Chondrocyte (in vitro differentiated cells): Measurements from ENCODE around the gene ISG15. TPM values are rescaled to one million over a fixed set of nuclear protein-coding genes. Genes with fewer than 3 reads are reported as not detected.

Experiments
- DNase-seq: peaks from one replicate; pipeline ENCODE4 v3.0.0; 2021; ENCODE audit warnings: mixed read lengths, low spot score
- H3K27ac Mint-ChIP-seq: one replicate; pipeline ENCODE4 v1.8.0; 2021; ENCODE audit warnings: mild to moderate bottlenecking, moderate library complexity, mixed read lengths; ENCODE audit not compliant: unreplicated experiment
- H3K27me3 Mint-ChIP-seq: 2 replicates; pipeline ENCODE4 v1.8.0; 2021; ENCODE audit warnings: low read depth, mixed read lengths
- H3K36me3 Mint-ChIP-seq: 2 replicates; pipeline ENCODE4 v1.8.0; 2021; ENCODE audit warnings: low read depth, mixed read lengths
- H3K4me1 Mint-ChIP-seq: 2 replicates; pipeline ENCODE4 v1.8.0; 2021; ENCODE audit warnings: low read depth, mild to moderate bottlenecking, mixed read lengths
- H3K4me3 Mint-ChIP-seq: one replicate; pipeline ENCODE4 v1.8.0; 2021; ENCODE audit warnings: mild to moderate bottlenecking, moderate library complexity, mixed read lengths; ENCODE audit not compliant: unreplicated experiment
- H3K9me3 Mint-ChIP-seq: 2 replicates; pipeline ENCODE4 v1.8.0; 2021; ENCODE audit warnings: low read depth, mixed read lengths
- total RNA-seq: library from RNA; stranded (reverse); gene quantifications from 3 replicates; pipeline ENCODE4 v1.2.1, GENCODE V29; 2021
- TF ChIP-seq, protein P1 (sequence below): fragments of 200-600 bp; sonication (generic); IDR thresholded peaks from 2 replicates; pipeline ENCODE4 v1.5.0; 2021; ENCODE audit warnings: antibody characterized with exemption, mild to moderate bottlenecking, moderate library complexity

The ISG15 gene
- total RNA-seq, 1 donor from 2014 or later = 42.2 TPM

DNA sequence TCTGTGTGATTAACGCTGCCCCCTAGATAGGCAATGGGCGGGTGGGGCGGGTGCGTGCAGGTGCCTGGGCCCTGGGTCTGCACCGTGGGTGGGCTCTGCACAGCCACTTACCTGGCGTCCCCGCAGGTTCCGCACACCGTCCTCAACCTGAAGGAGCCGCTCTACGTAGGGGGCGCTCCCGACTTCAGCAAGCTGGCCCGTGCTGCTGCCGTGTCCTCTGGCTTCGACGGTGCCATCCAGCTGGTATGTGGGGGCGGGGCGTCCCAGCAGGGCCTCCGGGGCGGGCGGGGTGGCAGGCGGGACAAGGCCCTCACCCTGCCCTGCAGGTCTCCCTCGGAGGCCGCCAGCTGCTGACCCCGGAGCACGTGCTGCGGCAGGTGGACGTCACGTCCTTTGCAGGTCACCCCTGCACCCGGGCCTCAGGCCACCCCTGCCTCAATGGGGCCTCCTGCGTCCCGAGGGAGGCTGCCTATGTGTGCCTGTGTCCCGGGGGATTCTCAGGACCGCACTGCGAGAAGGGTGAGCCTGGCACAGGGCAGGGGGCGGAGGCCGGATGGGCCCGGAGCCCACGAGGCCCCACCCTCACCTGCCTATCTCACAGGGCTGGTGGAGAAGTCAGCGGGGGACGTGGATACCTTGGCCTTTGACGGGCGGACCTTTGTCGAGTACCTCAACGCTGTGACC, 38.0 kb downstream of the ISG15 start:
- Mint-ChIP-seq H3K4me3 (no peak overlapping the region), H3K27ac (no peak overlapping the region)
- no peak for DNase-seq

DNA sequence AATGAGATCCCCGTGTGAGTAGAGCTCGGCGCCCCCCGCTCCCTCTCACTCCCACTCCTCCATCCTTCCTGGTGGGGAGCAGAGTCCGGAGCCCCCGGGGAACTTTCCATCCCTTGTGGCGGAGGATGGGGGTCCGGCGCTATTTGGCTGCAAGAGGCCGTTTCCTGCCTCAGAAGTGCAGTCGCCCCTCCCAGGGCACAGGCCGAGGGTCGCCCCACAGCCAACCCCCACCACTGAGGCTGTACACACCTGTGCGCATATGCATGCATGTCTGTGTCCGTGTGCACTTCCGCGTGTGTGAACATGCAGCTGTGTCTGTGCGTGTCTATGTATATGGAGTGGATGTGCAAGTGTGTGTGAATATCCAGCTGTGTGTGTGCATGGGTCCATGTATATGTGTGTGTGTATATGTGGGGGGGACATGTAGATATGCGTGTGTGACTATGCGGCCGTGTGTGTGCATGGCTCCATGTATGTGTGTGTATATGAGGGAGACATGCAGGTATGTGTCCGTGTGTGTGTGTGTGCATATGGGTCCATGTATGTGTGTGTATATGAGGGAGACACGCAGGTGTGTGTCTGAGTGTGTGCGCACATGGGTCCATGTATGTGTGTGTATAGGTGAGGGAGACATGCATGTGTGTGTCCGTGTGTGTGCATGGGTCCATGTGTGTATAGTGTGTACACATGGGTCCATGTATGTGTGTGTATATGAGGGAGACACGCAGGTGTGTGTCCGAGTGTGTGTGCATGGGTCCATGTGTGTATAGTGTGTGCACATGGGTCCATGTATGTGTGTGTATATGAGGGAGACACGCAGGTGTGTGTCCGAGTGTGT, 38.9 kb downstream of the ISG15 start:
- no peak for DNase-seq
- Mint-ChIP-seq H3K27me3 (no peaks in the 10 kb centered on the region), H3K4me3 (no peak overlapping the region), H3K27ac (no peak overlapping the region), H3K9me3 (no peaks in the 10 kb centered on the region), H3K36me3 (peaks cover 18% of the 10 kb centered on the region), H3K4me1 (no peaks in the 10 kb centered on the region)
- TF ChIP-seq, protein P1, sequence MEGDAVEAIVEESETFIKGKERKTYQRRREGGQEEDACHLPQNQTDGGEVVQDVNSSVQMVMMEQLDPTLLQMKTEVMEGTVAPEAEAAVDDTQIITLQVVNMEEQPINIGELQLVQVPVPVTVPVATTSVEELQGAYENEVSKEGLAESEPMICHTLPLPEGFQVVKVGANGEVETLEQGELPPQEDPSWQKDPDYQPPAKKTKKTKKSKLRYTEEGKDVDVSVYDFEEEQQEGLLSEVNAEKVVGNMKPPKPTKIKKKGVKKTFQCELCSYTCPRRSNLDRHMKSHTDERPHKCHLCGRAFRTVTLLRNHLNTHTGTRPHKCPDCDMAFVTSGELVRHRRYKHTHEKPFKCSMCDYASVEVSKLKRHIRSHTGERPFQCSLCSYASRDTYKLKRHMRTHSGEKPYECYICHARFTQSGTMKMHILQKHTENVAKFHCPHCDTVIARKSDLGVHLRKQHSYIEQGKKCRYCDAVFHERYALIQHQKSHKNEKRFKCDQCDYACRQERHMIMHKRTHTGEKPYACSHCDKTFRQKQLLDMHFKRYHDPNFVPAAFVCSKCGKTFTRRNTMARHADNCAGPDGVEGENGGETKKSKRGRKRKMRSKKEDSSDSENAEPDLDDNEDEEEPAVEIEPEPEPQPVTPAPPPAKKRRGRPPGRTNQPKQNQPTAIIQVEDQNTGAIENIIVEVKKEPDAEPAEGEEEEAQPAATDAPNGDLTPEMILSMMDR = no peak

More for the DNA sequence above, 38.0 kb downstream of the ISG15 start:
- Mint-ChIP-seq H3K36me3 (peaks cover 18% of the 10 kb centered on the region), H3K27me3 (no peaks in the 10 kb centered on the region), H3K9me3 (no peaks in the 10 kb centered on the region), H3K4me1 (no peaks in the 10 kb centered on the region)
- TF ChIP-seq, protein P1 = no peak

DNA sequence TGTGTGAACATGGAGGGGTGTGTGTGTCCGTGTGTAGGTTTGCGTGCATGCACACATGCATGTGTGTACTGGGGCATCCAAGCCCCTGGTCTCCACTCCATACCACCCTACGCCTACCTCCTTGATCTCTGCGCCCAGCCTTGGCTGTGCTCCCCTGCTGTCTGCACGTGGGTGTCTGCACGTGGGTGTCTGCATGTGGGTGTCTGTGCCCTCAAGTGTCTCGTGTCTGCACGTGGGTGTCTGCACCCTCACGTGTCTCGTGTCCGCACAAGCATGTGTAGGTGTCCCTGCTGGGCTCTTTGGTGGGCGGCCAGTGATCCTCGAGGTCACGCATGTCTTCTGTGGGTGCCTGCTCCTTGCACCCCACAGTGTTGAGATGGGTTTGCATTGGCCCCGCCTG, 39.7 kb downstream of the ISG15 start:
- Mint-ChIP-seq H3K4me1 (no peaks in the 10 kb centered on the region), H3K27ac (no peak overlapping the region), H3K4me3 (no peak overlapping the region), H3K36me3 (peaks cover 16% of the 10 kb centered on the region), H3K27me3 (no peaks in the 10 kb centered on the region), H3K9me3 (no peaks in the 10 kb centered on the region)
- TF ChIP-seq, protein P1 = no peak
- DNase-seq = no peak

DNA sequence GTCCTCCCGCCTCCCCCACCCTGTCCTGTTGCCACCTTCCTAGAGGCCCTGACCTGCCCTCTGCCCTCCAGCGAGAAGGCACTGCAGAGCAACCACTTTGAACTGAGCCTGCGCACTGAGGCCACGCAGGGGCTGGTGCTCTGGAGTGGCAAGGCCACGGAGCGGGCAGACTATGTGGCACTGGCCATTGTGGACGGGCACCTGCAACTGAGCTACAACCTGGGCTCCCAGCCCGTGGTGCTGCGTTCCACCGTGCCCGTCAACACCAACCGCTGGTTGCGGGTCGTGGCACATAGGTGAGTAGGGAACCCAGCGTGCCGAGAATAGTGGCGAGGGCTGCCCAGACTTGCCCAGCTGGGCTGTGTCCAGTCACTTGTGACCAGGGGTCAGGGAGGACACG, 40.4 kb downstream of the ISG15 start:
- Mint-ChIP-seq H3K4me3 (no peak overlapping the region), H3K27ac (no peak overlapping the region), H3K4me1 (peaks cover 6% of the 10 kb centered on the region), H3K27me3 (peaks cover 2% of the 10 kb centered on the region), H3K9me3 (no peaks in the 10 kb centered on the region), H3K36me3 (peaks cover 16% of the 10 kb centered on the region)
- TF ChIP-seq, protein P1 = no peak
- DNase-seq = no peak

DNA sequence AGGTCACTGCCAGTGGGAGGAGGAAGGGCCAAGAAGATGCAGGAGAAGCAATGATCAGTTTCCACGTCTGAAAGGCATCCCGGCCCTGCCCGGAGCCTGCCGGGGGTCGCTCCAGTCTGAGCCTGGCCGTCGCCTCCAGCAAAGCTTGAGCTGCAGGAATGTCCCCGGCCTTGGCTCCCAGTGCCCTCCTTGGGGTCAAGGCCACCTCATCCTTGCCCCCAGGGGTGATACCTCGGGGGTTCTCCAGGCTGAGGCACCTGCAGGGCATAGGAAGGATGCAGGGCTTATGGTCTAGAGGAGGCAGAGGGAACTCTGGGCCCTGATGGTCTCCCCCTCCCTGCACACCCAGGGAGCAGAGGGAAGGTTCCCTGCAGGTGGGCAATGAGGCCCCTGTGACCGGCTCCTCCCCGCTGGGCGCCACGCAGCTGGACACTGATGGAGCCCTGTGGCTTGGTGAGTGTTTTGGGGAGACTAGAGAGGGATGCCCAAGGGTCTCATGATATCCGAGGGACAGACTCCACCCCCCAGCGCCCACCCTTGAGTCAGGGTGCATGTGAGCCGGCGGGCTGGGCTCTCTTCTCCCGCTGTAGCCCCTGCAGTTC, 40.9 kb downstream of the ISG15 start:
- Mint-ChIP-seq H3K4me3 (no peak overlapping the region), H3K9me3 (no peaks in the 10 kb centered on the region), H3K27ac (no peak overlapping the region), H3K36me3 (peaks cover 16% of the 10 kb centered on the region), H3K4me1 (peaks cover 9% of the 10 kb centered on the region), H3K27me3 (peaks cover 2% of the 10 kb centered on the region)
- no peak for DNase-seq
- TF ChIP-seq, protein P1 = no peak
